ENCODE data around the gene GREM2. TPM values are rescaled to one million over a fixed set of nuclear protein-coding genes. Genes with fewer than 3 reads are reported as not detected.

GREM2 gene
- total RNA-seq, 2 experiments from 2014 or later = 0.16 to 0.28 TPM

GRCh38 chr1:240455228-240455821 lies 156.6 kb downstream of the GREM2 start:
- ATAC-seq (ENCODE audit: poor library complexity) (no peak), DNase-seq (peak in 4 of 14 experiments; percentile 7 to 62 (median 48))
- no peak overlapping the region for H3K27ac ChIP-seq (ENCODE audit: low read depth in 1 of 2, low read length in 2 of 2)
- H3K4me3 Mint-ChIP-seq = no peak overlapping the region
- H3K9me3 Mint-ChIP-seq = no peaks in the 10 kb centered on the region
- no peaks in the 10 kb centered on the region for H3K36me3 ChIP-seq (ENCODE audit: insufficient read depth, low read length)
- H3K9me3 ChIP-seq (ENCODE audit: control insufficient read depth in 1 of 2, insufficient read depth in 1 of 2, low read length in 2 of 2) = no peaks in the 10 kb centered on the region
- intact Hi-C loops (cut with DNase I, micrococcal nuclease) = loop anchor here (2.0 to 5.0 kb wide), 3 partner anchors 147 to 237 kb away; no protein-coding TSS in a partner anchor
- no peak overlapping the region for H3K4me3 ChIP-seq (ENCODE audit: low read length)
- no peaks in the 10 kb centered on the region for H3K4me1 ChIP-seq (ENCODE audit: insufficient read depth, low read length)
- CTCF ChIA-PET = interaction anchor here (0.5 to 1.5 kb wide), 4 partner anchors 9 to 277 kb away, joined by 3 to 5 read pairs (median 4); no protein-coding TSS in a partner anchor
- H3K4me1 Mint-ChIP-seq (ENCODE audit: low read depth) = no peaks in the 10 kb centered on the region
- no peaks in the 10 kb centered on the region for H3K36me3 Mint-ChIP-seq (ENCODE audit: low read depth)
- POLR2A ChIA-PET = no interaction called here
- H3K27me3 Mint-ChIP-seq = no peaks in the 10 kb centered on the region
- peak; percentile 29 for TF ChIP-seq CTCF (IDR thresholded peaks at IDR 0.05)
- no peaks in the 10 kb centered on the region for H3K27me3 ChIP-seq (ENCODE audit: control insufficient read depth in 1 of 2, insufficient read depth in 2 of 2, low read length in 2 of 2)
- H3K27ac Mint-ChIP-seq = no peak overlapping the region

- no peak overlapping the region for H3K27ac Mint-ChIP-seq
- POLR2A ChIA-PET = no interaction called here
These were observed 166.6 kb downstream of the GREM2 start for GRCh38 chr1:240445369-240445768.

GRCh38 chr1:240441669-240442068 lies 170.3 kb downstream of the GREM2 start:
- H3K4me1 ChIP-seq (ENCODE audit: insufficient read depth, low read length) = no peaks in the 10 kb centered on the region
- ATAC-seq (ENCODE audit: poor library complexity) (no peak), DNase-seq (no peak)
- Mint-ChIP-seq H3K27ac (no peak overlapping the region), H3K27me3 (no peaks in the 10 kb centered on the region), H3K9me3 (no peaks in the 10 kb centered on the region), H3K4me3 (no peak overlapping the region), H3K36me3 (ENCODE audit: low read depth) (no peaks in the 10 kb centered on the region), H3K4me1 (ENCODE audit: low read depth) (no peaks in the 10 kb centered on the region)
- intact Hi-C loops (cut with DNase I, micrococcal nuclease) = no loop called here
- H3K4me3 ChIP-seq (ENCODE audit: low read length) = no peak overlapping the region
- no peaks in the 10 kb centered on the region for H3K36me3 ChIP-seq (ENCODE audit: insufficient read depth, low read length)
- POLR2A ChIA-PET = no interaction called here
- TF ChIP-seq CTCF (IDR thresholded peaks at IDR 0.05) = no peak
- peaks cover 0 to 5% of the 10 kb centered on the region in 2 experiments for H3K9me3 ChIP-seq (ENCODE audit: control insufficient read depth in 1 of 2, insufficient read depth in 1 of 2, low read length in 2 of 2)
- H3K27ac ChIP-seq (ENCODE audit: low read depth in 1 of 2, low read length in 2 of 2) = no peak overlapping the region
- CTCF ChIA-PET = interaction anchor here (0.6 kb wide), 1 partner anchor 16 kb away, joined by 3 read pairs; no protein-coding TSS in a partner anchor
- no peaks in the 10 kb centered on the region for H3K27me3 ChIP-seq (ENCODE audit: control insufficient read depth in 1 of 2, insufficient read depth in 2 of 2, low read length in 2 of 2)

More at GRCh38 chr1:240445369-240445768, 166.6 kb downstream of the GREM2 start:
- ATAC-seq (ENCODE audit: poor library complexity) = no peak
- Histone ChIP-seq H3K4me3 (ENCODE audit: low read length) (no peak overlapping the region), H3K27ac (ENCODE audit: low read depth in 1 of 2, low read length in 2 of 2) (no peak overlapping the region), H3K4me1 (ENCODE audit: insufficient read depth, low read length) (no peaks in the 10 kb centered on the region), H3K9me3 (ENCODE audit: control insufficient read depth in 1 of 2, insufficient read depth in 1 of 2, low read length in 2 of 2) (no peaks in the 10 kb centered on the region), H3K36me3 (ENCODE audit: insufficient read depth, low read length) (no peaks in the 10 kb centered on the region), H3K27me3 (ENCODE audit: control insufficient read depth in 1 of 2, insufficient read depth in 2 of 2, low read length in 2 of 2) (no peaks in the 10 kb centered on the region)
- Mint-ChIP-seq H3K4me1 (ENCODE audit: low read depth) (no peaks in the 10 kb centered on the region), H3K27me3 (no peaks in the 10 kb centered on the region), H3K36me3 (ENCODE audit: low read depth) (no peaks in the 10 kb centered on the region), H3K4me3 (no peak overlapping the region), H3K9me3 (no peaks in the 10 kb centered on the region)
- no peak for DNase-seq
- intact Hi-C loops (cut with DNase I, micrococcal nuclease) = no loop called here
- CTCF ChIA-PET = no interaction called here
- TF ChIP-seq CTCF (IDR thresholded peaks at IDR 0.05) = no peak
